ENCODE data around the gene ANKRD36. TPM values are rescaled to one million over a fixed set of nuclear protein-coding genes. Genes with fewer than 3 reads are reported as not detected.
"Not testable (repeated sequence)": the region's sequence is repeated elsewhere in the genome, so short reads cannot be mapped to it uniquely, and the experiment has no call there.

Gene ANKRD36
- total and polyA plus RNA-seq, 7 donors, result 0.24 to 4.6 (median 1.6) TPM

DNA sequence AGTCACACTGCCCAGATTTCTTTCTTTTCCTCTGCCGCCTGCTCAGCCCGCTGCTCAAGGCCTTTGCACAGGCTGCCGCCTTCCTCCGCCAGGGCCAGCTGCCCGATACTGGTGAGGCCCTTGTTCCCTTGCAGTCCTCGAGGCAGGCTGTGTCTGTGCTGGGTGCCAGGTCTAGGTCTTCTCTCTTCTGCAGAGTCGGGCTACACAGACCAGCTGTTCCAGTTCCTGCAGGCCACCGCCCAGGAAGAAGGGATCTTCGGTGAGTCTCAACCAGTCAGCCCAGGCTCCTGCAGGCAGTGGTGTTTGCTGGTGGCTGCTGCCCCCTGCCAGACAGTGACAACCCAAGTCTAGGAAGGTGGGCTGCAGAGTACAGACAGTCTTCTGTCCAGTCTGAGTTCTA lies 30.7 kb upstream of the ANKRD36 start:
- H3K27ac ChIP-seq; DNase-seq; H3K9me3 ChIP-seq; H3K4me3 ChIP-seq; H3K27me3 ChIP-seq (ENCODE audit: insufficient read depth in 3 of 3, low read length in 2 of 3); H3K36me3 ChIP-seq (ENCODE audit: insufficient read depth in 1 of 2, low read depth in 1 of 2); intact Hi-C loops (cut with DNase I); H3K4me1 ChIP-seq: not testable (repeated sequence)
- WGBS, 3 donors, result 36 to 51% (median 37%) methylated on average over 3 to 4 of the region's 9 CpGs
- peak in 1 of 4 donors; percentile 27 for ATAC-seq

DNA sequence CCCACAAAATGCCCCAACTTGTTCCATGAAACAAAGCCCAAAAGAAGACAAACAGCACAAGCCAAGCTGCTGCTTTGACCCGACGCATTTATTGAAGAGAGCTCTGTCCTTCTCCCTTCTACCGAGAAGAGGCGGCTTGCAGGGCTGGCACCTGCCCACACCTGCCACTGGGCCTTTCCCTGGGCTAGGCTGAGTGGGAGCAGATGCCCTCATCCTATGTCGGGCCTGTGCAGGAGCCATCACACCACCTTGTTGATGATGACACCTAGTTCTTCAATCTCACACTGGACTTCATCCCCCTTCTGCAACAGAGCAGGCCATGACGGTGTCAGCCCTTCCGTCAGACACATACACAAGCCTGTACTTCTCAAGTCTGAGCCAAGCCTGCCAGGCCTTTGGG lies 29.4 kb upstream of the ANKRD36 start:
- peaks cover 0 to 11% of the 10 kb centered on the region in 2 donors for H3K36me3 ChIP-seq (ENCODE audit: insufficient read depth in 1 of 2, low read depth in 1 of 2)
- H3K4me3 ChIP-seq; H3K27me3 ChIP-seq (ENCODE audit: insufficient read depth in 3 of 3, low read length in 2 of 3); intact Hi-C loops (cut with DNase I); ATAC-seq; H3K27ac ChIP-seq; H3K4me1 ChIP-seq; DNase-seq; H3K9me3 ChIP-seq: not testable (repeated sequence)
- 90 to 98% (median 91%) methylated on average over 7 of the region's 7 CpGs for WGBS, 3 donors

DNA sequence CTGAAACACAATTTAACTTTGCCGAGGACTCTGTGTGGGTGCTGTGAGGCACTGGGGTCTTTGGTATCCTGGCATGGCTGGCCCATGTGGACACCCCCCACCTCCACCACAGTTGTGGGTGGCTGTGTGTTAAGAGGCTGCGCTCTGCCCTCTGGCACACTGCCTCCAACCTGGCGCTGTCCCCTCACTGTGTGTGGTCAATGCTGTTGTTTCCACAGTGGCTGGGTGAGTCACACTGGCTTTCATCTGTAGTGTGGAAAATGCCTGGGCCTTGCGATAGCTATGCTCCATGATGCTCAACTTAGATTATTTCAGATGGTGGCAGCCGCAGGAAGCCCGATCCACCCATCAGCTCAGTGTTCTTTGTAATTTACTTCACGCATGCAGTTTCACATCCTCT lies 27.9 kb upstream of the ANKRD36 start:
- WGBS, 3 donors, result 55 to 100% (median 76%) methylated on average over 1 to 2 of the region's 7 CpGs

DNA sequence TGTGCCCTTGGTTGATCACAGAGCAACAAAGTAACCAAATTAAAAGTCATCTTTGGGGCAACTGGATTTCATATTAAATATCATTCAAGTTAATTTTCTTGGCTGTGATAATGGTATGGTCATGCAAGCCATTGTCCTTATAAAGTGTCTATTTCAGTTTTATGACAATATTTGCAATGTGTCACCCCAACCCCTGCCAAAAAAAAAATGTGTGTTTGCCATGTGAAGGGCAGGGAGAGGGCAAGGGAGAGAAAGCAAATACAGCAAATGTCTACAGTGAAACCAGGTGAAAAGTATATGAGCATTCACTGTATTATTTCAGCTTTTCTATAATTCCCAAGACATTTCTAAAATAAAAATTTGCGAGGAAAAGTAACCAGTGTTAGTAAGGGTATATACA lies 24.2 kb upstream of the ANKRD36 start:
- H3K4me3 ChIP-seq; H3K9me3 ChIP-seq; H3K27me3 ChIP-seq (ENCODE audit: insufficient read depth in 3 of 3, low read length in 2 of 3); H3K27ac ChIP-seq; intact Hi-C loops (cut with DNase I); DNase-seq; H3K4me1 ChIP-seq; ATAC-seq: not testable (repeated sequence)
- 88 to 100% (median 94%) methylated on average over 1 of the region's 1 CpG for WGBS, 3 donors
- peaks cover 0 to 11% of the 10 kb centered on the region in 2 donors for H3K36me3 ChIP-seq (ENCODE audit: insufficient read depth in 1 of 2, low read depth in 1 of 2)

More for the DNA sequence above, 27.9 kb upstream of the ANKRD36 start:
- peaks cover 0 to 11% of the 10 kb centered on the region in 2 donors for H3K36me3 ChIP-seq (ENCODE audit: insufficient read depth in 1 of 2, low read depth in 1 of 2)
- ATAC-seq, result peak in 3 of 4 donors; percentile 49 to 67 (median 61)
- H3K27me3 ChIP-seq (ENCODE audit: insufficient read depth in 3 of 3, low read length in 2 of 3); H3K27ac ChIP-seq; DNase-seq; intact Hi-C loops (cut with DNase I); H3K4me3 ChIP-seq; H3K4me1 ChIP-seq; H3K9me3 ChIP-seq: not testable (repeated sequence)

DNA sequence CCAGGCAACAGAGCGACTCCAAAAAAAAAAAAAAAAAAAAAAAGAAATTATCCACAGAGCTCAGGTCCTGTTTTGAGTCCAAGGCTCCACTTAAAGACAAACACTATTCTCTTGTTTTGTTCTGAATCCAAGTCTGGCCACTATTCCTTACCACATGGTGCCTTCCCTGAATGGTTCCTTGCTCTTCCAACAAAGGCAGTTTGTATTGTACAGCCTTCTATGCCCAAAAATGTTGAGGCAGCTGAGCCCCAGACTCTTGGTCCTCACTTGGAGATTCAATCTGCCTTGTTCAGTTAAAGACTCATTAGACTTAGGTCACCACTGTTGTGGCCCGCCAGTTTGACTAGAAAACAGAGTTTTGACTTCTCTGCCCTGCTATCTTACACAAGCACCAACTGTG lies 20.0 kb upstream of the ANKRD36 start:
- H3K4me1 ChIP-seq; H3K4me3 ChIP-seq; H3K27ac ChIP-seq; DNase-seq; H3K9me3 ChIP-seq; intact Hi-C loops (cut with DNase I); H3K27me3 ChIP-seq (ENCODE audit: insufficient read depth in 3 of 3, low read length in 2 of 3); ATAC-seq; H3K36me3 ChIP-seq (ENCODE audit: insufficient read depth in 1 of 2, low read depth in 1 of 2): not testable (repeated sequence)
- 73 to 98% (median 77%) methylated on average over 2 of the region's 2 CpGs for WGBS, 3 donors

DNA sequence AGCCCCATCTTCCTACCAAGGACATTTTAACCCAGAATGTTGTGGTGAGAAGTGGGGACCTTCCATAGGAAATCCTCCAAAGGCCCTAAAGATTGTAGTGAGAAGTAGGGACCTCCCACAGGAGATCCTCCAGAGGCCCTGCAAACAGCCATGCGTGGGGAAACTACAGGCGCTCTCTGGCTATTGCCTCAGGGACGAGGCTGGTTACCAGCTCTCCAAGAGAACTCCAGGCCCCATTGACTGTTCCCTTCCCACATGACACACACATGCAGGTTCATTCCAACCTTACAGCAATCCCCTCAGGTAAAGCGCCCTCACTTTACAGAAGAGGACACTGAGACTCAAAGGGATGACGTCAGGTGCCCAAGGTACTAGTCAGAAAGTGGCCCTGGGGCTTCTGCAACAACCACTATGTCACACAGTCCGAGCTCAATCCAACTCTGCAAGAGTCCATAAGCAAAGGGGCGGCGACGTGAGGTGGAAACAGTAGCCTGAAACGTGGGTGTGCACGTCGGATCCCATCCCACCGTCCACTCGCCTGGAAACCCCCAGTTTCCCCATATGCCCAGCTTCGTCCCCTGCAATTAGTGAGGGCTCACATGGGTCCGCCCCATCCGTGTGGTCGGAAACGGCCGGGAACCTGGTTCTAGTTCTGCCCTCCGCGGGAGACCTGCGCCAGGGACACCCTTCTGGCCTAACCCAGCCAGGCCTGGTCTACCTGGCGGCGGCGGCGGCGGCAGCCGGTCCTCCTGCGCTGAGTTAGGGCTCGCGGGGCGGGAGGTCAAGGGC lies 18.8 kb upstream of the ANKRD36 start:
- intact Hi-C loops (cut with DNase I); H3K36me3 ChIP-seq (ENCODE audit: insufficient read depth in 1 of 2, low read depth in 1 of 2); H3K4me1 ChIP-seq; H3K27me3 ChIP-seq (ENCODE audit: insufficient read depth in 3 of 3, low read length in 2 of 3); DNase-seq; H3K9me3 ChIP-seq: not testable (repeated sequence)
- Histone ChIP-seq H3K4me3 (peak overlapping the region; percentile 63), H3K27ac (peak overlapping the region; percentile 61)
- ATAC-seq, result peak; percentile 20 to 44 (median 32)
- WGBS, 3 donors, result 84 to 86% (median 85%) methylated on average over 4 of the region's 33 CpGs

DNA sequence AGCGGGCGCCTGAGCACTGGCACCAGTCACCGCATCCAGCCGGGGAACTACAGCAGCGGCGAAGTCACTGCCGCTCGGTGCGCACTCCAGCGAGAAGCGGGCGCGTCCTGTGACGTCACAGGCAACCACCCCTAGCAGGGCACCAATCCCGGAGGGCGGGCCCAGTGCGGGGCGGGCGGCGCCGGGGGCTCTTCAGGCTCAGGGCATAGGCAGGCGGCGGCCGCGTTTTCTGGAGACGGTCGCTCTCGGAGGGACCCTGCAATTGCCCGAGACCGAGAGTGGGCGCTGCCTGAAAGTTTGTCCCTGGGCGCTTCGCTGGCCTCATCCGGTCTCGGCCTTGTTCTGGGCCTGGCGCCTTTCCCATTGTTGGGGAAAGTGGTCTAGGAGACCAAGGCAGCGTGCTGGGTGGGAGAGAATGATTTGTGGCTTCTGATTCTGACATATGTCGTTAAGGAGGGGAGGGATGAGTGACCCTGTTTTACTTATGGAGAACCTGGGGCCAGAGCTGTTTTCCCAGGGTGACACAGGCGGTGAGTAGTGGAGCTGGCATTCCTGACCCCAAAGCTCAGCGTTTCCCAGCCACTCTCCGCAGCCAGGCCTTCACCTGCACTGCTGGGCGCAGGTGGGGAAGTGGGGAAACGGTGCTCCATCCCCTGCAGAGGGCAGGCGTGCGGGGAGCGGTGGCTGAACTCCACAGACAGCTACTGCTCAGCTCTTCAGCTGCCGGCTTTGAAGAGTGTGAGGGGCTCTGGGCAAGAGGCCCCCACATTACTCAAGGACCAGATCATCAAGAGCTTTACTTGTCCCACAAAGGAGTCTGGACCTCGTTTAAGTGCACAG lies 18.0 kb upstream of the ANKRD36 start, which contains the start of gene FAHD2B:
FAHD2B (minus strand) TSS at position 111 of the 840 bp plus-strand sequence. CDS start 3,176 bp downstream, outside the sequence.
- H3K27ac ChIP-seq, result peak within 1 kb of the TSS; percentile 61
- H3K36me3 ChIP-seq (ENCODE audit: insufficient read depth in 1 of 2, low read depth in 1 of 2); intact Hi-C loops (cut with DNase I); H3K4me1 ChIP-seq; H3K9me3 ChIP-seq; H3K27me3 ChIP-seq (ENCODE audit: insufficient read depth in 3 of 3, low read length in 2 of 3): not testable (repeated sequence)
- peak; percentile 95 to 98 (median 96) for ATAC-seq
- DNase-seq, result peak; percentile 82 to 93
- WGBS, 3 donors, result 2 to 4% (median 3%) methylated on average over 22 to 41 of the region's 48 CpGs
- H3K4me3 ChIP-seq, result peak within 1 kb of the TSS; percentile 63

DNA sequence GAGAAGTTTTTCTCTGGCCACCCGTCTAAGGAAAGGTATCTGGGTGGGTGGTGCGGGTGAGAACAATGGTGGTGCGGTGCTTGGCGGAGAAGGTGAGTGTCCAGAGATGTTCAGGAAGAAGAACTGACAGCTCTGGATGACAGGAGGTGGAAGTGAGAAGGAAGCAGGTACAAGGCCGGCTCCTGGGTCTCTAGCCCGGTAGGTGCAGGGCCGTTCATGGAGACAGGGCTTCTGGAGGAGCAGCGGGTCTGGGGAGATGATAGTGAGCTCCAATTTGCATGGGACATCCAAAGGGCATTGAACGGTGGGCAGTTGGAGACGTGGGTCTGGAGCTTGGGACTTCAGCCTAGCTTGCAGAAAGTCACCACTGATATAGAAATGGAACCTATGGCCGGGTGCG lies 17.3 kb upstream of the ANKRD36 start:
- H3K36me3 ChIP-seq (ENCODE audit: insufficient read depth in 1 of 2, low read depth in 1 of 2), result no peaks in the 10 kb centered on the region
- no peaks in the 10 kb centered on the region for H3K4me1 ChIP-seq
- no peak for ATAC-seq
- no peaks in the 10 kb centered on the region for H3K9me3 ChIP-seq
- peak overlapping the region; percentile 63 for H3K4me3 ChIP-seq
- WGBS, 3 donors, result 78 to 83% (median 81%) methylated on average over 12 of the region's 12 CpGs
- intact Hi-C loops (cut with DNase I), result no loop called here
- no peaks in the 10 kb centered on the region for H3K27me3 ChIP-seq (ENCODE audit: insufficient read depth in 3 of 3, low read length in 2 of 3)
- DNase-seq, result no peak
- no peak overlapping the region for H3K27ac ChIP-seq
- TF ChIP-seq, protein P1, sequence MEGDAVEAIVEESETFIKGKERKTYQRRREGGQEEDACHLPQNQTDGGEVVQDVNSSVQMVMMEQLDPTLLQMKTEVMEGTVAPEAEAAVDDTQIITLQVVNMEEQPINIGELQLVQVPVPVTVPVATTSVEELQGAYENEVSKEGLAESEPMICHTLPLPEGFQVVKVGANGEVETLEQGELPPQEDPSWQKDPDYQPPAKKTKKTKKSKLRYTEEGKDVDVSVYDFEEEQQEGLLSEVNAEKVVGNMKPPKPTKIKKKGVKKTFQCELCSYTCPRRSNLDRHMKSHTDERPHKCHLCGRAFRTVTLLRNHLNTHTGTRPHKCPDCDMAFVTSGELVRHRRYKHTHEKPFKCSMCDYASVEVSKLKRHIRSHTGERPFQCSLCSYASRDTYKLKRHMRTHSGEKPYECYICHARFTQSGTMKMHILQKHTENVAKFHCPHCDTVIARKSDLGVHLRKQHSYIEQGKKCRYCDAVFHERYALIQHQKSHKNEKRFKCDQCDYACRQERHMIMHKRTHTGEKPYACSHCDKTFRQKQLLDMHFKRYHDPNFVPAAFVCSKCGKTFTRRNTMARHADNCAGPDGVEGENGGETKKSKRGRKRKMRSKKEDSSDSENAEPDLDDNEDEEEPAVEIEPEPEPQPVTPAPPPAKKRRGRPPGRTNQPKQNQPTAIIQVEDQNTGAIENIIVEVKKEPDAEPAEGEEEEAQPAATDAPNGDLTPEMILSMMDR (IDR thresholded peaks at IDR 0.05), result no peak

DNA sequence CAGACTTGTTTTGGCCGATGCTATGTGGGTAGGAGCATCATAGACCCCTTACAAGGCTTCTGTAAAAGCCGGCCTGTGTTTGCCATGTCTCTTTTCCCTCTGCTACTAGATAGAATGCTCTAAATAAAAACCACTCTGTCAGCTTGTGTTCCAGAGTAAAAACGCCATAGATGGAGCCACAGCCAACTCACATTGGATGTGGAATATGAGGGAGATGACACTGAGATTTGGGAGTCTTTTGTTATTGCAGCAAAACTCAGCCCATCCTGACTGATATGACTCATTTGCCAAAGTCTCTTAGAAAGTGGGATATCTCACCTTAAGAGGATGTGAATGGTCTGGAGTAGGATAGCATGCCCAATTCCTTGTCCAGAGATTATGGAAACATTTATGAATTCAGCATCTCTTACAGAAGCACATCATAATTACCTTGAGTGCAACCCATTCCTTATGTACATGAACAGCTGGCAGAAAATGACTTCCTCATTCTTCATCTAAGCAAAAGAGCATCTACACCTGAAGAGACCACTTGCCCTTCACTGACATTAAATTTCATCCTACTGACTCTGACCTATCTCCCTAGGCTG lies 14.1 kb upstream of the ANKRD36 start:
- H3K36me3 ChIP-seq (ENCODE audit: insufficient read depth in 1 of 2, low read depth in 1 of 2); DNase-seq; intact Hi-C loops (cut with DNase I); ATAC-seq; H3K4me1 ChIP-seq; H3K27ac ChIP-seq; H3K4me3 ChIP-seq; H3K27me3 ChIP-seq (ENCODE audit: insufficient read depth in 3 of 3, low read length in 2 of 3); H3K9me3 ChIP-seq: not testable (repeated sequence)
- WGBS, 3 donors, result 79 to 87% (median 85%) methylated on average over 3 of the region's 3 CpGs

DNA sequence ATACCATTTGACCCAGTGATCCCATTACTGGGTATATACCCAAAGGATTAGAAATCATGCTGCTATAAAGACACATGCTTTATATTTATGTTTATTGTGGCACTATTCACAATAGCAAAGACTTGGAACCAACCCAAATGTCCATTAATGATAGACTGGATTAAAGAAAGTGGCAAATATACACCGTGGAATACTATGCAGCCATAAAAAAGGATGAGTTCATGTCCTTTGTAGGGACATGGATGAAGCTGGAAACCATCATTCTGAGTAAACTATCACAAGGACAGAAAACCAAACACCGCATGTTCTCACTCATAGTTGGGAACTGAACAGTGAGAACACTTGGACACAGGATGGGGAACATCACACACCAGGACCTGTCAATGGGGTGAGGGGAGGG lies 6.1 kb upstream of the ANKRD36 start:
- ATAC-seq; H3K9me3 ChIP-seq; H3K4me1 ChIP-seq; DNase-seq; intact Hi-C loops (cut with DNase I); H3K4me3 ChIP-seq; H3K27me3 ChIP-seq (ENCODE audit: insufficient read depth in 3 of 3, low read length in 2 of 3); H3K27ac ChIP-seq; H3K36me3 ChIP-seq (ENCODE audit: insufficient read depth in 1 of 2, low read depth in 1 of 2): not testable (repeated sequence)
- 82 to 90% (median 89%) methylated on average over 2 of the region's 2 CpGs for WGBS, 3 donors
